Right lobe of liver (tissue), 4 donors: ENCODE measurements around the gene AKR1B15.

Experiments
- CTCF ChIP-seq, 4 donors: fragments of 200-600 bp in 3 of 4; fragments of 450-650 bp in 1 of 4; IDR thresholded peaks; one replicate each; pipeline versions ENCODE4 v1.5.1 to v1.8.0; 2016 to 2022; ENCODE audit warnings: antibody characterized with exemption in 4 of 4, mild to moderate bottlenecking in 2 of 4
- POLR2A ChIP-seq: fragments of 450-650 bp; IDR thresholded peaks from one replicate; pipeline ENCODE4 v1.6.1; 2017; ENCODE audit warnings: antibody characterized with exemption, mild to moderate bottlenecking
- donor health status: DM: no; HTN: no; CAD: no.
- donor health status: DM: no; HTN: no; CAD: no.
- donor health status: DM: no; HTN: yes; CAD: no.

GRCh38 chr7:134532180-134532953 is 16.5 kb upstream of the AKR1B15 start:
- TF ChIP-seq CTCF (IDR thresholded peaks at IDR 0.05) (no peak), POLR2A (no peak)
